PC-9 (cell line): ENCODE data around the gene FAM120B.

Experiments
- EZH2 ChIP-seq: fragments of 200-600 bp; sonication (generic); IDR thresholded peaks from 2 replicates; pipeline ENCODE4 v1.8.0; 2017; ENCODE audit warnings: antibody characterized with exemption, low read depth
- TF ChIP-seq, protein P1 (sequence below): fragments of 200-600 bp; sonication (generic); conservative IDR thresholded peaks from 2 replicates; pipeline ENCODE4 v1.6.1; 2017; ENCODE audit warnings: mixed run types, antibody characterized with exemption, mild to moderate bottlenecking, moderate library complexity

DNA sequence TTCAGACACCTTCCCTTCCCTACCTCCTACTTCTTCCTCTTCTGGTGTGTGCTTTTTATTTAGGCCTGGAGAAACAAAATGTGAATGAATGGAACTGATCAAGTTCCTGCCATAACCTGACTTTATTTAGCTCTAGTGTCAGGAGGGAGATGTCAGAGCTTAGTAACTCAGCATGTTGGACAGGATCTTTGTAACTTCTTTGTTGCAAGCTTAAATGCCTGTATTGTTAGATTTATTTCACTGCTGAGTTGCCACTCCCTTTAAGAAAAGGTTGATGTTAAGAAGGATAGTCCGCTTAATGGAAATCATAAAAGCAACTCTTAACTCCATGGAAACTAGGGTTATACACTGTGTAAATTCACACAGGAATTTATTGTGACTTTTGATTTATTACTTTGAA lies 2.2 kb downstream of the FAM120B start:
- TF ChIP-seq EZH2 = no peak
- TF ChIP-seq, protein P1, sequence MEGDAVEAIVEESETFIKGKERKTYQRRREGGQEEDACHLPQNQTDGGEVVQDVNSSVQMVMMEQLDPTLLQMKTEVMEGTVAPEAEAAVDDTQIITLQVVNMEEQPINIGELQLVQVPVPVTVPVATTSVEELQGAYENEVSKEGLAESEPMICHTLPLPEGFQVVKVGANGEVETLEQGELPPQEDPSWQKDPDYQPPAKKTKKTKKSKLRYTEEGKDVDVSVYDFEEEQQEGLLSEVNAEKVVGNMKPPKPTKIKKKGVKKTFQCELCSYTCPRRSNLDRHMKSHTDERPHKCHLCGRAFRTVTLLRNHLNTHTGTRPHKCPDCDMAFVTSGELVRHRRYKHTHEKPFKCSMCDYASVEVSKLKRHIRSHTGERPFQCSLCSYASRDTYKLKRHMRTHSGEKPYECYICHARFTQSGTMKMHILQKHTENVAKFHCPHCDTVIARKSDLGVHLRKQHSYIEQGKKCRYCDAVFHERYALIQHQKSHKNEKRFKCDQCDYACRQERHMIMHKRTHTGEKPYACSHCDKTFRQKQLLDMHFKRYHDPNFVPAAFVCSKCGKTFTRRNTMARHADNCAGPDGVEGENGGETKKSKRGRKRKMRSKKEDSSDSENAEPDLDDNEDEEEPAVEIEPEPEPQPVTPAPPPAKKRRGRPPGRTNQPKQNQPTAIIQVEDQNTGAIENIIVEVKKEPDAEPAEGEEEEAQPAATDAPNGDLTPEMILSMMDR = no peak
